ENCODE measurements around the gene WNT11.

Gene WNT11

GRCh38 chr11:76237000-76237649 lies 30.8 kb upstream of the WNT11 start:
- DNase-seq = no peak

GRCh38 chr11:76236092-76236999 lies 30.0 kb upstream of the WNT11 start:
- DNase-seq = peak in 2 of 4 experiments; percentile 29 to 64

GRCh38 chr11:76235233-76236091 lies 29.2 kb upstream of the WNT11 start:
- DNase-seq = peak; percentile 67 to 93 (median 80)

GRCh38 chr11:76234416-76235232 lies 28.3 kb upstream of the WNT11 start:
- DNase-seq = no peak

- DNase-seq = no peak
Measured at GRCh38 chr11:76234021-76234415, 27.7 kb upstream of the WNT11 start.

GRCh38 chr11:76233196-76233921 lies 27.1 kb upstream of the WNT11 start:
- DNase-seq = no peak

- no peak for DNase-seq
Measured at GRCh38 chr11:76232026-76232665, 25.8 kb upstream of the WNT11 start.

- DNase-seq = no peak
Measured at GRCh38 chr11:76231121-76231738, 24.9 kb upstream of the WNT11 start.

- no peak for DNase-seq
Measured at GRCh38 chr11:76230392-76230791, 24.1 kb upstream of the WNT11 start.

- no peak for DNase-seq
Measured at GRCh38 chr11:76229690-76230240, 23.5 kb upstream of the WNT11 start.

GRCh38 chr11:76228875-76229149 lies 22.5 kb upstream of the WNT11 start:
- DNase-seq = no peak

GRCh38 chr11:76228071-76228874 lies 22.0 kb upstream of the WNT11 start:
- DNase-seq = no peak

- DNase-seq = no peak
Measured at GRCh38 chr11:76226626-76227025, 20.3 kb upstream of the WNT11 start.

- DNase-seq = no peak
Measured at GRCh38 chr11:76225122-76225611, 18.9 kb upstream of the WNT11 start.

GRCh38 chr11:76224461-76225121 lies 18.3 kb upstream of the WNT11 start:
- no peak for DNase-seq

- DNase-seq = no peak
Measured at GRCh38 chr11:76221365-76221764, 15.1 kb upstream of the WNT11 start.

- DNase-seq = no peak
Measured at GRCh38 chr11:76219243-76219642, 12.9 kb upstream of the WNT11 start.

- no peak for DNase-seq
Measured at GRCh38 chr11:76218449-76219178, 12.3 kb upstream of the WNT11 start.
